CD4-positive, CD25-positive, alpha-beta regulatory T cell (primary cell): Measurements from ENCODE around the gene DHRS1. TPM values are rescaled to one million over a fixed set of nuclear protein-coding genes. Genes with fewer than 3 reads are reported as not detected.

ENCODE experiments used
- ATAC-seq, 2 donors: fragments of 150-1000 bp; cut with Tn5 transposase; one replicate each; pipeline ENCODE4 v1.10.0; 2021; ENCODE audit warnings: low read depth in 2 of 2, moderate number of reproducible peaks in 2 of 2, moderate library complexity in 1 of 2
- DNase-seq, 3 donors: peaks; one replicate each; pipeline versions ENCODE4 v3.0.0 to v3.0.0-alpha.2; 2012 to 2022; ENCODE audit warnings: mixed read lengths in 1 of 3
- H3K27ac ChIP-seq: one replicate; pipeline ENCODE4 v1.7.0; 2013; ENCODE audit warnings: mild to moderate bottlenecking, low read length; ENCODE audit not compliant: insufficient read depth, poor library complexity, severe bottlenecking
- H3K27me3 ChIP-seq: one replicate; pipeline ENCODE4 v1.7.0; 2013; ENCODE audit warnings: low read length; ENCODE audit not compliant: control insufficient read depth, insufficient read depth
- H3K36me3 ChIP-seq: one replicate; pipeline ENCODE4 v1.7.0; 2013; ENCODE audit warnings: mild to moderate bottlenecking, low read length, moderate library complexity; ENCODE audit not compliant: control insufficient read depth, insufficient read depth
- H3K4me1 ChIP-seq: 2 replicates; pipeline ENCODE4 v1.7.0; 2013; ENCODE audit warnings: mild to moderate bottlenecking, low read length; ENCODE audit not compliant: insufficient read depth, control insufficient read depth, poor library complexity, severe bottlenecking
- H3K4me3 ChIP-seq: one replicate; pipeline ENCODE4 v1.7.0; 2013; ENCODE audit warnings: low read depth, mild to moderate bottlenecking, low read length, moderate library complexity
- H3K9me3 ChIP-seq, 2 experiments: 1 replicate in 1 of 2; 2 replicates in 1 of 2; pipeline ENCODE4 v1.7.0; 2013; ENCODE audit warnings: low read length in 2 of 2, mild to moderate bottlenecking in 1 of 2, moderate library complexity in 1 of 2; ENCODE audit not compliant: control insufficient read depth in 2 of 2
- H3K27ac Mint-ChIP-seq, 3 donors: one replicate each; pipeline ENCODE4 v1.8.0; 2020 to 2022; ENCODE audit warnings: mild to moderate bottlenecking in 3 of 3, mixed read lengths in 3 of 3, moderate library complexity in 2 of 3
- H3K27me3 Mint-ChIP-seq: one replicate; pipeline ENCODE4 v1.8.0; 2022; ENCODE audit warnings: mild to moderate bottlenecking, mixed read lengths
- H3K36me3 Mint-ChIP-seq: one replicate; pipeline ENCODE4 v1.8.0; 2020; ENCODE audit warnings: mixed read lengths
- H3K4me1 Mint-ChIP-seq, 4 donors: one replicate each; pipeline ENCODE4 v1.8.0; 2020 to 2022; ENCODE audit warnings: mixed read lengths in 4 of 4, mild to moderate bottlenecking in 1 of 4
- H3K4me3 Mint-ChIP-seq, 4 donors: one replicate each; pipeline ENCODE4 v1.8.0; 2020 to 2022; ENCODE audit warnings: mild to moderate bottlenecking in 4 of 4, mixed read lengths in 4 of 4, moderate library complexity in 3 of 4
- H3K9me3 Mint-ChIP-seq, 7 donors: one replicate each; pipeline ENCODE4 v1.8.0; 2020 to 2022; ENCODE audit warnings: mixed read lengths in 7 of 7, mild to moderate bottlenecking in 3 of 7, moderate library complexity in 2 of 7
- polyA plus RNA-seq, 4 donors: library from polyadenylated mRNA; unstranded; fragments of 300-500 nt; fragmentation: Illumina TruSeq; gene quantifications; one replicate each; pipeline ENCODE4 v1.2.3, GENCODE V29; 2021
- total RNA-seq: library from RNA; stranded (reverse); gene quantifications from one replicate; pipeline ENCODE4 v1.2.3, GENCODE V29; 2022

Gene DHRS1
- total and polyA plus RNA-seq, 5 donors from 2014 or later: 21.7 to 48.5 (median 32.5) TPM

DNA sequence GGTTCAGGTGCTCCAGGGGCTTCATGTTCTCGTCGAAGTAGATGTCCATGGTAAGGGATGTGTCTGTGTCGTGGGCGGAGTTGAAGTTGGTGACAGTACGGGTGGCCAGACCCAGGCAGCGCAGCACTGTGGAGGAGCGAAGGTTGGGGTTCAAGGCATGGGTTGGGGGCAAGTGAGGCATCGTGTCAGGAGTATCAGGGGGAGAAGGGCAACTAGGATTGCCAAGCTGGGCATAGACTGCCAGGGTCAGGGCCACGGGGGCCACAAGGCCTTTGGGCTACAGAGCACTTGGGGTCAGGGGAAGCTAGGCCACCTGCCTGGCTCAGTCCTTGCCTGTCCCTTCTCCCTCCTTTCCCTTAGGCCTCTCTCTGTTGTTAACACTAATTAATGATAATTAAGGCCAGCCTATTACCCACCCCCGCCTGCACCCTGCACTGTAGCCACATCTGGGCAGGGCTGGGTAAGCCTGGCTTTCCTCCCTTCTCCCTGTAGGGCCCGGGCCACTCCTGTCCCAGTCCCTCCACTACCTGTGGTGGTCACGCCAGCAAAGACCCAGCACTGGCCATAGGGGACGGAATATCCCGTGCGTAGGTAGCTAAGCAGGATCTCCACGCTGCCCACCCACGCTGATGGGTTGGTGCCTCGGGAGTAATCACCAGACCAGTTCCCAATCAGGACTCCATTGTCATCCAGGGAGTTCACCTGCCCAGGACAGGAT lies 40.9 kb downstream of the DHRS1 start:
- H3K9me3 Mint-ChIP-seq: no peaks in the 10 kb centered on the region
- no peaks in the 10 kb centered on the region for H3K9me3 ChIP-seq
- no peak overlapping the region for H3K4me3 Mint-ChIP-seq
- H3K27ac Mint-ChIP-seq: peak overlapping the region in 1 of 3 donors; percentile 42
- H3K4me1 ChIP-seq: no peaks in the 10 kb centered on the region
- H3K4me3 ChIP-seq: no peak overlapping the region
- H3K27me3 Mint-ChIP-seq: no peaks in the 10 kb centered on the region
- H3K27me3 ChIP-seq: no peaks in the 10 kb centered on the region
- no peak overlapping the region for H3K27ac ChIP-seq
- peaks cover 8% of the 10 kb centered on the region for H3K36me3 ChIP-seq
- ATAC-seq: no peak
- no peak for DNase-seq
- peaks cover 24% of the 10 kb centered on the region for H3K36me3 Mint-ChIP-seq
- H3K4me1 Mint-ChIP-seq: peaks cover 0 to 4% (median 0%) of the 10 kb centered on the region in 4 donors

DNA sequence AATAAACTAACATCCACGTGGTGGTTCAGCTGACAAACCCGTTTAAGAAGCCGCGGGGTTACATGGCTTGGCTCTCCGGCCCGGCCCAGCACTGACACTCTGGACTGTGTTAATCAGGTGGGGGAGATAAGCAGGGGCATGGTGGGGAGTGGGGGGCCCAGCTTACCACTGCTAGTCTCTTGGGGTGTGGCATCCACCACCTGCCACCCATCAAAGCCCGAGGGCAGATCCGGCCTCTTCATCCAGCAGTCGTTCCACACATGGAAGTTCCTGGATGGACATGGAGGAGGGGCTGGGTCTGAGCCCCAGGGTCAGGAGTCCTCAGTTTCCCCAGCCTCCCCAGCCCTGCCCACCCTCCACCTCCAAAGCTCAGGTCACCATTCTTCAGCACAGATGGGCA lies 41.5 kb downstream of the DHRS1 start:
- no peak overlapping the region for H3K27ac Mint-ChIP-seq
- DNase-seq (no peak), ATAC-seq (no peak)
- Histone ChIP-seq H3K27ac (no peak overlapping the region), H3K9me3 (no peaks in the 10 kb centered on the region), H3K27me3 (no peaks in the 10 kb centered on the region), H3K4me1 (no peaks in the 10 kb centered on the region), H3K4me3 (no peak overlapping the region), H3K36me3 (peaks cover 8% of the 10 kb centered on the region)
- peaks cover 0 to 4% (median 0%) of the 10 kb centered on the region in 4 donors for H3K4me1 Mint-ChIP-seq
- H3K36me3 Mint-ChIP-seq: peaks cover 24% of the 10 kb centered on the region
- H3K9me3 Mint-ChIP-seq: no peaks in the 10 kb centered on the region
- H3K27me3 Mint-ChIP-seq: no peaks in the 10 kb centered on the region
- H3K4me3 Mint-ChIP-seq: no peak overlapping the region

DNA sequence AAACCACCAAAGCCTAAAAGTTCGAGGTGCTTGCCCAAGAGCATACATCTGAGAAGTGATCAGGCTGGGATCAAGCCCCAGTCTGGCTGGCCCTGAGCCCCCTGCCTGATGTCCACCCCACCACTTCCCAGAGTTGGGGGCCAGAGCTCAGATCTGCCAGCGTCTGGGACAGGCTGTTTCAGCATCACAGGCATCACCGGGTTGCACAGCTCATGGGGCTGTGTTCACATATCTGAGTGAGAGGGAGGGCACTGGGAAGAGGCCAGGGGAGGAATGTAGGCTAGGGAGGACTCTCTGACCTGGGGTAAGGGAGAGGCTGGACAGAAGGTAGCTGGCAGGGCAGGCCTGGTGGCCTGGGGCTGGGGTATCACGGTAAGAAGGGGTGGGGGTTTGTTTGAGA lies 42.6 kb downstream of the DHRS1 start:
- Histone ChIP-seq H3K36me3 (peaks cover 8% of the 10 kb centered on the region), H3K4me1 (no peaks in the 10 kb centered on the region), H3K27ac (no peak overlapping the region), H3K4me3 (no peak overlapping the region), H3K9me3 (no peaks in the 10 kb centered on the region), H3K27me3 (no peaks in the 10 kb centered on the region)
- Mint-ChIP-seq H3K27me3 (no peaks in the 10 kb centered on the region), H3K4me1 (peaks cover 0 to 4% (median 0%) of the 10 kb centered on the region in 4 donors), H3K9me3 (no peaks in the 10 kb centered on the region), H3K4me3 (no peak overlapping the region), H3K36me3 (peaks cover 19% of the 10 kb centered on the region), H3K27ac (peak overlapping the region in 1 of 3 donors; percentile 51)
- DNase-seq (no peak), ATAC-seq (no peak)

DNA sequence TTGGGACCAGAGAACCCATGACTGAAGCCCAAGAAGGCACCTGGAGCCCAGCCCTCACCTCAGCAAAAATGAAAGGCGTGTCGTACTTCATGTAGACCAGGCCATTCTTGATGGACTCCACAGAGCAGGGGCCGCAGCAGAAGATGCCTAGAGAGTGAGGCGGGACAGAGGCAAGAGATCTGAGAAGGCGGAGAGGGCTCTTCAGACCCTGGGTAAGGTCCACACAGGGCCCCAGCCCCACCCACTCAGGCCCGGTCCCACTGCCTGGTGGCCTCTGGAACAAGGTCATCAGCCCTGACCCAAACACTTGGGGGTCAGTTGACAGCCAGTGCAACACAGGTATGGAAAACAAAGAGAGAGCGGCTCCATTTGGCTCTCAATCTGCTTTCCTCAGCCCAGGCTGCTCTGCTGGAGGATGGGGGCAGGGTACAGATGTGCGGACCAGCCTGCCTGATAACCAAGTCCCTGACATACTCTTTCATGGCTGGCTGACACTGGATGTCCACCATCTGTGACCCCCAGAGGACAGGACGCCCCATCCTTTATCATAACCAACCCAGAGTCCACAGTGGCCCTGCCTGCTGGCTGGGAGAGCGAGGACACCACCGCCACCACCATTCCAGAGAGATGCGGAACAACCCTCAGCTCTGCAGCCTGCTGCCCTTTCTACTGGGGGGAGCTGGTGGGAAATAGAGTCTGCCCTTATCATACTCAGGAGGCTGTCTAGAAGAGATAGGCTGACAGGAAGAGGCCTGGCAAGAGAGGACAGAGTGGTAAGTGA lies 43.5 kb downstream of the DHRS1 start:
- Histone ChIP-seq H3K36me3 (peaks cover 8% of the 10 kb centered on the region), H3K4me1 (no peaks in the 10 kb centered on the region), H3K27me3 (no peaks in the 10 kb centered on the region), H3K9me3 (no peaks in the 10 kb centered on the region), H3K27ac (no peak overlapping the region), H3K4me3 (no peak overlapping the region)
- no peaks in the 10 kb centered on the region for H3K27me3 Mint-ChIP-seq
- H3K27ac Mint-ChIP-seq: no peak overlapping the region
- H3K9me3 Mint-ChIP-seq: no peaks in the 10 kb centered on the region
- ATAC-seq: no peak
- no peak for DNase-seq
- H3K4me1 Mint-ChIP-seq: peaks cover 0 to 4% (median 0%) of the 10 kb centered on the region in 4 donors
- peaks cover 18% of the 10 kb centered on the region for H3K36me3 Mint-ChIP-seq
- no peak overlapping the region for H3K4me3 Mint-ChIP-seq

DNA sequence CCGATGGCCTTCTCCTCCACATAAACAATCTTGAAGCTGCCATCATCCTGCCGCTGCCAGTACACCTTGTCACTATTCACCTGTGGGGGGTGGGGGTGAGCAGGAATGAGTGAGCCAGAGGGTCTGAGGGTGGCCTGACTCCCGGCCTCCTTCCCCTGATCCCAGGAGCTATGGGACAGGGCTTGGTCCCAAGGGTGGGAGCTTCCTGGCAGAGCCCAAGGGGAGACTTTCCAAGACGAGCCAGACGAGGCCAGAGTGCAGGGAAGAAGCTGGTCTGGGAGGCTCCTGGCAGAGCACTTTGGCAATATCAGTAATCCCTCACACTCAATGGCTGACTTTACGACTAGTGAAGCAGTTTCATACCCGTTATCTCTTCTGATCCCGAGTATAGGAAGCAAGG lies 44.1 kb downstream of the DHRS1 start:
- Histone ChIP-seq H3K9me3 (no peaks in the 10 kb centered on the region), H3K27ac (no peak overlapping the region), H3K4me1 (no peaks in the 10 kb centered on the region), H3K27me3 (no peaks in the 10 kb centered on the region), H3K4me3 (no peak overlapping the region), H3K36me3 (peaks cover 10% of the 10 kb centered on the region)
- Mint-ChIP-seq H3K36me3 (peaks cover 17% of the 10 kb centered on the region), H3K4me1 (peaks cover 0 to 4% (median 2%) of the 10 kb centered on the region in 4 donors), H3K4me3 (no peak overlapping the region), H3K27me3 (no peaks in the 10 kb centered on the region), H3K27ac (no peak overlapping the region), H3K9me3 (no peaks in the 10 kb centered on the region)
- ATAC-seq: no peak
- DNase-seq: no peak

DNA sequence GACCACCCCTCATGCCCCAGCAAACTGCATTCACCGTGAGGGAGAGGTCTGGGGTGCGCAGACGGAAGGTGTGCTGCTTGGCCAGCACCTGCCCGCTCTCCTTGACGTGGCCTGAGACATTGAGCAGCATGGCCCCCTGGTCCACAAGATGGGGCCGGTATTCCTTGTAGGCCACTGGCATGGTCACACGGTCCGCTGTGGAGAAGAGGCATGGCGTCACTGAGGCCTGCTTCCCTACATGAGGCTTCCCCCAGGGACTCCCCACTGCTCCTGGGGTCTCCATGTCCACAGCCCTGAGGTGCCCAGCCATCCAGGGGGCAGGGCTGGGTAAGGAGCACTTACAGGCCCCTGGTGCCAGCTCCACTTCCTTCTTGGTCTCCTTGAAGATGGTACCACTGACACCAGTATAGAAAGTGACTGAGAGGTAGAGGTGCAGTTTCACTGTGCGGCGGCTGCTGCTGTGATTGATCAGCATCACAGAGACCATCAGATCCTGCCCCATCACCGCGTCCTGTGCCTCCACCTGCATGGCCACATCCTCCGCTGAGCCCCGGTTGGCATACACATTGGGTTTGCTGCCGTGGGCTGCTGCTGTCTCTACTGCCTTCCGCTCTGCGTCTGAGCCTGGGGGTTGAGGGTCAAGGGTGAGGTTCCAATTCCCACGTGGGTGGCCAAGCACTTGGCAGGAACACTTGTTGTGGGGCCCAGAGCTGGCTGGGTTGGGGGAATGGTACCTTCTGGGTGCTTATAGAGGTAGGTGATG lies 44.8 kb downstream of the DHRS1 start:
- H3K27me3 ChIP-seq: no peaks in the 10 kb centered on the region
- peaks cover 20% of the 10 kb centered on the region for H3K36me3 Mint-ChIP-seq
- H3K27ac Mint-ChIP-seq: no peak overlapping the region
- ATAC-seq (no peak), DNase-seq (no peak)
- no peaks in the 10 kb centered on the region for H3K9me3 ChIP-seq
- H3K27ac ChIP-seq: no peak overlapping the region
- no peaks in the 10 kb centered on the region for H3K4me1 ChIP-seq
- no peak overlapping the region for H3K4me3 Mint-ChIP-seq
- H3K4me1 Mint-ChIP-seq: peaks cover 0 to 5% (median 3%) of the 10 kb centered on the region in 4 donors
- no peak overlapping the region for H3K4me3 ChIP-seq
- peaks cover 10% of the 10 kb centered on the region for H3K36me3 ChIP-seq
- H3K27me3 Mint-ChIP-seq: no peaks in the 10 kb centered on the region
- no peaks in the 10 kb centered on the region for H3K9me3 Mint-ChIP-seq

DNA sequence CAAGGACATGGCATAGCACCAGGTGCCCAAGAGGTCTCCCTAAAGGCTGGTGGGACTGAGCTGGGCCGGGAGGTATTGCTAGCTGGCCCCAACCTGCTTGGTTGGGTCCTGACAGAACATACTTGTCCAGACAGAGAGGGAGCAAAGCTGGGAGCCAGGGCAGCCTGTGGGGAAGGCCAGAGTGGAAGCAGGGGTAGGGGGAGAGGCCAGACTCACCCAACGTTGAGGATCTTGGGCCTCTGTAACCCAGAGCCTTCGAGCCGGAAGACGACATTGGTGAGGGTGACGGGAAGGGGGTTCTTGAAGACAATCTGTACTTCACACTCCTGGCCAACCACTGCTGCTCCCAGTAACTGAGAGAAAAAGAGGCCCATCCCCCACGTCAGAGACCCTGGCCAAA lies 45.6 kb downstream of the DHRS1 start:
- no peaks in the 10 kb centered on the region for H3K9me3 Mint-ChIP-seq
- no peaks in the 10 kb centered on the region for H3K27me3 Mint-ChIP-seq
- ATAC-seq (no peak), DNase-seq (no peak)
- no peaks in the 10 kb centered on the region for H3K9me3 ChIP-seq
- H3K4me3 Mint-ChIP-seq: peak overlapping the region in 1 of 4 donors; percentile 51
- no peaks in the 10 kb centered on the region for H3K27me3 ChIP-seq
- no peak overlapping the region for H3K27ac Mint-ChIP-seq
- H3K36me3 ChIP-seq: peaks cover 10% of the 10 kb centered on the region
- no peaks in the 10 kb centered on the region for H3K4me1 ChIP-seq
- H3K27ac ChIP-seq: no peak overlapping the region
- peaks cover 0 to 5% (median 4%) of the 10 kb centered on the region in 4 donors for H3K4me1 Mint-ChIP-seq
- peaks cover 20% of the 10 kb centered on the region for H3K36me3 Mint-ChIP-seq
- no peak overlapping the region for H3K4me3 ChIP-seq
